Peyer's patch (tissue), 4 donors: Measurements from ENCODE around the gene MSN.
"Not testable (repeated sequence)": the region's sequence is repeated elsewhere in the genome, so short reads cannot be mapped to it uniquely, and the experiment has no call there.

Experiments used
- POLR2A ChIP-seq, 2 donors: fragments of 450-650 bp; IDR thresholded peaks; one replicate each; pipeline ENCODE4 v1.5.1; 2017; ENCODE audit warnings: antibody characterized with exemption in 2 of 2, mild to moderate bottlenecking in 2 of 2, moderate library complexity in 2 of 2
- TF ChIP-seq, protein P1 (sequence below), 6 experiments: fragments of 450-650 bp in 4 of 6; fragments of 200-600 bp in 2 of 6; sonication (generic) in 1 of 6; IDR thresholded peaks; one replicate each; pipeline ENCODE4 v1.5.1; 2017 to 2019; ENCODE audit warnings: antibody characterized with exemption in 6 of 6, mild to moderate bottlenecking in 3 of 6, moderate library complexity in 1 of 6

DNA sequence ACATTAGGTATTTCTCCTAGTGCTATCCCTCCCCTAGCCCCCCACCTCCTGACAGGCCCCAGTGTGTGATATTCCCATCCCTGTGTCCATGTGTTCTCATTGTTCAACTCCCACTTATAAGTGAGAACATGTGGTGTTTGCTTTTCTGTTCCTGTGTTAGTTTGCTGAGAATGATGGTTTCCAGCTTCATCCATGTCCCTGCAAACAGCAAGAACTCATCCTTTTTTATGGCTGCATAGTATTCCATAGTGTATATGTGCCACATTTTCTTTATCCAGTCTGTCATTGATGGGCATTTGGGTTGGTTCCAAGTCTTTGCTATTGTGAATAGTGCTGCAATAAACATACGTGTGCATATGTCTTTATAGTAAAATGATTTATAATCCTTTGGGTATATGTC is 92.1 kb downstream of the MSN start:
- TF ChIP-seq, protein P1, sequence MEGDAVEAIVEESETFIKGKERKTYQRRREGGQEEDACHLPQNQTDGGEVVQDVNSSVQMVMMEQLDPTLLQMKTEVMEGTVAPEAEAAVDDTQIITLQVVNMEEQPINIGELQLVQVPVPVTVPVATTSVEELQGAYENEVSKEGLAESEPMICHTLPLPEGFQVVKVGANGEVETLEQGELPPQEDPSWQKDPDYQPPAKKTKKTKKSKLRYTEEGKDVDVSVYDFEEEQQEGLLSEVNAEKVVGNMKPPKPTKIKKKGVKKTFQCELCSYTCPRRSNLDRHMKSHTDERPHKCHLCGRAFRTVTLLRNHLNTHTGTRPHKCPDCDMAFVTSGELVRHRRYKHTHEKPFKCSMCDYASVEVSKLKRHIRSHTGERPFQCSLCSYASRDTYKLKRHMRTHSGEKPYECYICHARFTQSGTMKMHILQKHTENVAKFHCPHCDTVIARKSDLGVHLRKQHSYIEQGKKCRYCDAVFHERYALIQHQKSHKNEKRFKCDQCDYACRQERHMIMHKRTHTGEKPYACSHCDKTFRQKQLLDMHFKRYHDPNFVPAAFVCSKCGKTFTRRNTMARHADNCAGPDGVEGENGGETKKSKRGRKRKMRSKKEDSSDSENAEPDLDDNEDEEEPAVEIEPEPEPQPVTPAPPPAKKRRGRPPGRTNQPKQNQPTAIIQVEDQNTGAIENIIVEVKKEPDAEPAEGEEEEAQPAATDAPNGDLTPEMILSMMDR (IDR thresholded peaks at IDR 0.05): not testable (repeated sequence)
- not testable (repeated sequence) for TF ChIP-seq POLR2A (IDR thresholded peaks at IDR 0.05)
